Heart left ventricle (tissue), 13 donors: ENCODE data around the gene SERPINA6.
"Not testable (repeated sequence)": the region's sequence is repeated elsewhere in the genome, so short reads cannot be mapped to it uniquely, and the experiment has no call there.

Experiments used
- CTCF ChIP-seq, 12 donors: fragments of 200-600 bp; sonication (generic) in 4 of 12; IDR thresholded peaks; one replicate each; pipeline versions ENCODE4 v1.5.0 to v1.8.0; 2018 to 2022; ENCODE audit warnings: antibody characterized with exemption in 12 of 12, mild to moderate bottlenecking in 5 of 12
- POLR2A ChIP-seq, 2 donors: fragments of 450-650 bp; IDR thresholded peaks; one replicate each; pipeline ENCODE4 v1.6.1; 2017; ENCODE audit warnings: antibody characterized with exemption in 2 of 2, mild to moderate bottlenecking in 2 of 2, moderate library complexity in 2 of 2
- donor health status: ischemic (EF 13 %, LVEDD 7.1; RV severe dilation, severe dysfunction).
- donor health status: DM: no; HTN: yes; CAD: no.
- donor health status: DM: no; HTN: no; CAD: no.
- donor health status: ischemic (EF 25% LVEDD 6.9; RV normal size, moderate dysfunction).
- donor health status: ischemic (EF 25% LVEDD 5.7; RV mildly dilated, moderate dysfunction).
- donor health status: ischemic (EF 35%, LVEDD 5.7; RV mildly dilated, moderate dysfunction).
- donor health status: nonischemic (EF 11% LVEDD 7.7; RV severe dilation, severe dysfunction).
- donor health status: DM: yes; HTN: yes; CAD: no.
- donor health status: PGD.
- donor health status: ischemic (EF 29% LVEDD 5.4; RV normal size, mild dysfunction).
- donor health status: nonischemic (EF 23%, LVEDD 6.1; RV moderate dilation, normal function).

GRCh38 chr14:94264195-94264594 lies 58.9 kb downstream of the SERPINA6 start:
- not testable (repeated sequence) for TF ChIP-seq CTCF, POLR2A (IDR thresholded peaks at IDR 0.05)
